Measurements from ENCODE around the gene ASMTL.
"Not testable (repeated sequence)": the region's sequence is repeated elsewhere in the genome, so short reads cannot be mapped to it uniquely, and the experiment has no call there.

ASMTL gene

DNA sequence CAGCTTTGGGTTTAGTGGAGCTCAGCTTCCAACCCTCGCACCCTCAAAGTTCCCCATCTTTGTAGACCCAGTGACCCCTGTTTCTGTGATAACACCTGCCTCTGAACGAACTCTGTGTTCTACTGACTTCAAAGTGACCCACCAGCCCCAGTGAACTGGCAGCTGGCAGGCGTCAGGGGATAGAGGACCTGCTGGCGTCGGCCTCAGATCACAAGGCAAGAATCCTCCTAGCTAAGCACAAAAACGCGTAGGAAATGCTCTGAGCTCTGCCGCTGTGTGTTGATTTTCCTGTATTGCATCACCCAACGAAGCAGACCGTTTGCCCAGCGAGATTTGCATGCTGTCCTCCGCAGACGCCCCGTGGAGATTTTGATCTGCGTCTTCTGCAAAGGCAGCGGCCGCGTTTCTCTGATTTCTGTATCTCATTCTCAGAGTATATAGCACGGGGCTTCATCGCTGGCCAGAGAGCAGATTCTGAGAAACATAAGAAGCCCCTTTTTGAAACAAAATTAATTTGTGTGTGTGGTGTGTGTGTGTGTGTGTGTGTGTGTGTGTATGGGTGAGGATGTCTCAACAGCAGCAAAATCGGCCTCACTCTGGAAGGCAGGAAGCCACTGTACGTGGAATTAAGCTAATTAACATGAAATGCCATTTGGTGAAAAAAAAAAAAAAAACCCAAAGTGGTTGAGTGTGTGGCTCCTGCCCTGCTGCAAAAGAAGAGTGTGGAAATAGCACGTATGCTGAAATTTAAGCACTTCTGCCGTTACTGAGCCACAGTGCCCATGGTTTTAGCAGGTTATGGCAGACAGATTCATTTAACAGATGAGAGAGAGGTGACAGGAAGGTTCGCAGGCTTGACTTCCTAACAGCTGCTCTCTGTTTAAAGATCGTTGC is 29.2 kb upstream of the ASMTL start:
- DNase-seq: no peak

DNA sequence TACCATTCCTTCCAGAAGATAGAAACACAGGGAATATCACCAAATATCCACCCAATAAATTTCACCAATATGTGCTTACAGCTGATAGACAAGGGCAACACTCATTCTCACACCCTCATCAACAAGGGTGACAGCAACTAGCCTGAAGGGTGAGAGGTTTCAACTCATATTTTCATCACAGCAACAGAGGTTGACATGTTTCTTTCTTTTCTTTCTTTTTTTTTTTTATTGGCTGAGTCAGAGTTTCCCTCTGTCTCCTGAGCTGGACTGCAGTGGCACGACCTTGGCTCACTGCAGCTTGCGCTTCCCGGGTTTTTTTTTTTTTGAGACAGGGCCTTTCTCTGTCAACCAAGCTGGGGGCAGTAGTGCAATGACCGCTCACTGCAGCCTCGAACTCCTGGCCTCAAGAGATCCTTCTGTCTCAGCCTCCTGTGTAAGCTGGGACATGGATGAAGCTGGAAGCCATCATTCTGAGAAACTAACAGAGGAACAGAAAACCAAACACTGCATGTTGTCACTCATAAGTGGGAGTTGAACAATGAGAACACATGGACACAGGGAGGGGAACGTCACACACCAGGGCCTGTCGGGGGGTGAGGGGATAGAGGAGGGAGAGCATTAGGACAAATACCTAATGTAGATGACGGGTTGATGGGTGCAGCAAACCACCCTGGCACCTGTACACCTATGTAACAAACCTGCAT is 27.5 kb upstream of the ASMTL start:
- DNase-seq: no peak

DNA sequence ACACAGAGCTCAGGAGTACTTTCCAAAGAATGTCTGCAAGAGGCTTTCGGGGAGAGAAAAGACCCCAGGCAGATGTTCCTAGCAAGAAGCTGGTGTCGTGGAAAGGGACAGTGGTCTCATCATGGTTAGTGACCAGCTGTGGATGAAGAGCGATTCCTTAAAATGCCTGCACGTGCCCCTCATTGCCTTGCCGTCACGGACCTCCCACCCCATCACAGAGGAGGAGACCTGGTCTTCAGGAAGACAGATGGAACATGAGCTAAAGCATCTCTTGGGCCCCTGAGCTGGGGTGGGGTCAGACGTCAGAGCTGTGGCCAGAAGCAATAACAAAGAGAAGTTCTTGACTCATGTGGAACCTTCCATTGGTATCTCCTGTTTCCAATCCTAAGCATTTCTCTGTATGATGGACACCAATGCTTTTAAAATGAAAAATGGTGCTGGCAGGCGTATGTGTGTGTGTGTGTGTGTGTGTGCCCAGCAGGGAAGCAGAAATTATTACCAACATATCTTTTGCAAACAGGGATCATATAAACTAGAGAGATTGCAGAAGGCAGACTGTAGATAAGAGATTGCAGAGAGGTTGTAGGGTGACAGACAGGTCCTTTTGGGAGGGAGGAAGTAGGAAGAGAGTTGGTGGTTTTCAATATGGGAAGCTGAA is 25.2 kb upstream of the ASMTL start:
- no peak for DNase-seq

DNA sequence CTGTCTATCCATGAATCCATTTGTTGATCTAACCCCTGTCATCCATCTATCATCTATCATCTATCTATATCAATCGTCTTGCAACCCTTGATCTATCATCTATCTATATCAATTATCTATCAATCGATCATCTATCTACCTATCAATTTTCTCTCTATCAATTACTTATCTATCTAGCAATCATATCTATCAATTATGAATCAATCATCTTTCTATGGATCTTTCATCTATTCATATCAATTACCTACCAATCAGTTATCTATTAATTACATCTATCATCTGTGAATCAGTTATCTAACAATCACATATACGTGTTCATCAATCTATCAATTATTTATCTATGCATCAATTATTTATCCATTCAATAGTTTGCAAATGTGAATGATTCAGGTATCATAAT is 24.5 kb upstream of the ASMTL start:
- DNase-seq: no peak

DNA sequence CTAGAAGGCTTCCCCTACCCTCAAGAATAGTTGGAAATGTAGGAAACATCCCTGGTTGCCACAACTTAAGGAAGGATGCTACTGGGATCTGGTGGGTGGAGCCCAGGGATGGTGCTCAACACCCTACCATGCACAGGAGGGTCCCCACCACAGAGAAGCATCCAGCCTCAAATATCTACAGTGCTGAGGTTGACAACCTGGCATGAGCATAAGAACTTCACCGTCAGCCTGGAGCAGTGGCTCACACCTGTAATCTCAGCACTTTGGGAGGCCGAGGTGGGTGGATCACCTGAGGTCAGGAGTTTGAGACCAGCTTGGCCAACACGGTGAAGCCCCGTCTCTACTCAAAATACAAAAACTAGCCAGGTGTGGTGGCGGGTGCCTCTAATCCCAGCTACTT is 24.0 kb upstream of the ASMTL start:
- no peak for DNase-seq

DNA sequence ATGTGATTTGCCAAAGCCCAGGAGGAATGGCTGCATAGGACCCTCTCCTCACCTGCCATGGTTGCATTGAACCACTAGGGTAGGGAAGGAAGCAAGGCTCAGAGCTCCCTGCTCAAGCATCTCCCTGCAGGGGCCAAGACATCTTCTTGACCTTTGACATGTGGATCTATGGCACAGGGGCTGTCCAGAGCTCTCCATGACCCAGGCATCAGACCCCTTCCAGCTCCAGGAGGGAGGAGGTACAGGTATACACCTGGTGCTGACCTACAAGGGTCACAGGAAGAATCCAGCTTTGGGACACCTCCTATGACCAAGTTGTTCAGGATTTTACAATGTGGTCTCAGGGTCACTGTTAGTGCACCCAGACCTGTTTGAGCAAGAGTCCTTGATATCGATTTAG is 23.2 kb upstream of the ASMTL start:
- DNase-seq: no peak

DNA sequence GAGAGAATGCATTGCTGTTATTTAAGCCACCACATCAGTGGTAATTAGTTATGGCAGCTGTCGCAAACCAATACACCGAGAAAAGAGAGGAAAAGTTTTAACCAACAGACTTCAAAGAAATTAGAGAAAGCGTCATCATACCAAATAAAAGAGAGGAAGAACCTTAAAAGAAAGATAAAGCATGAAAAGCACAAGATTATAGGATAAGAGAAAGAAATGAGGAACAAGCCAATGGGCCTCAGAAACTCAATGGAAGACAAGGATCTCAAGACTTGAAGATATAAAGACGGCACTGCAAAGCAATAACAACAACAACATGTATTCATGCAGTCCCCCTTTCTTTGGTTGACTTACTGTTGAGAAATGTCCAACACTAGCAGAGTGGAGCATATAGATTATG is 22.8 kb upstream of the ASMTL start:
- DNase-seq: no peak

DNA sequence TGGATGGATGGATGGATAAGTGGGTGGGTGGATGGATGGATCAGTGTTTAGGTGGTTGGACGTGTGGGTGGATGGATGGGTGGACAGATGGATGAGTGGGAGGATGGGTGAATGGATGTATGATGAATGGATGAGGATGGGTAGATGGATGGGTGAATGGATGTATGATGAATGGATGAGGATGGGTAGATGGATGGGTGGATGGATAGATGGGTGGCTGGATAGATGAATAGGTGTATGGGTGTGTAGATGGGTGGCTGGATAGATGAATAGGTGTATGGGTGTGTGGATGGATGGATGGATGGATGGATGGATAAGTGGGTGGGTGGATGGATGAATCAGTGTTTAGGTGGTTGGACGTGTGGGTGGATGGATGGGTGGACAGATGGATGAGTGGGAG is 21.9 kb upstream of the ASMTL start:
- DNase-seq: not testable (repeated sequence)

DNA sequence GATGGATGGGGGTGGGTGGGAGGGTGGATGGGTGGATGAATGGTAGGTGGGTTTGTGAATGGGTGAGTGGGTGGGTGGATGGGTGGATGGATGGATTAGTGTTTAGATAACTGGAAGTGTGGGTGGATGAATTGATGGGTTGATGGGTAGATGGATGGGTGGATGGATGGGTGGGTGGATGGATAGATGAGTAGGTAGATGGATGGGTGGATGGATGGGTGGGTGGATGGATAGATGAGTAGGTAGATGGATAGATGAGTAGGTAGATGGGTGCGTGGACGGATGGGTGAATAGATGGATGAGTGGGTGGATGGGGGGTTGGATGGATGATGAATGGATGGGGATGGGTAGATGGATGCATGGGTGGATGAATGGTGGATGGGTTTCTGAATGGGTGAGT is 20.3 kb upstream of the ASMTL start:
- no peak for DNase-seq

DNA sequence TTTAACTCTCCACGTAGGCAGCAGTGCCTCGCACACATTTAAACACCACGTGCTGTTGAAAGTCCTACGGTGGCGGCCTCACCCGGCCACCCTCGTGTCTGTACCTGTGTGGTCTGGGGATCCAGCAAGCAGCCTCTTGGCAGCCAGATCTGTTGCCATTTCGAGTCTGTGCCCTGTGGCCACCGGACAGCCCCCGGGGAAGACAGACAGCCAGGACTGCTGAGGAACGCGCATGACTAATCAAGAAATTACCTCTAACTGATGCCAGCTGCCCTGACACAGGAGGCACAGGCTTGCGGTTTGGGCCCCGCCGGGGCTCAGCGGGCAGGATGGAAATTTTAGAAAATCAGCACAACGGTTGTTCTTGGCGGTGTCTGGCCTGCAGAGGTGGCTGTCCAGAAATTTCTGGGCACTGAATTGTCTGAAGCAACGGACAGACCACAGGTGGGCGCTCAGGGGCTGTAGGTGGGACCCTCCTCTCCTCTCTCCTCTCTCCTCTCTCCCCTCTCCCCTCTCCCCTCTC is 15.6 kb upstream of the ASMTL start:
- peak; percentile 75 for DNase-seq

DNA sequence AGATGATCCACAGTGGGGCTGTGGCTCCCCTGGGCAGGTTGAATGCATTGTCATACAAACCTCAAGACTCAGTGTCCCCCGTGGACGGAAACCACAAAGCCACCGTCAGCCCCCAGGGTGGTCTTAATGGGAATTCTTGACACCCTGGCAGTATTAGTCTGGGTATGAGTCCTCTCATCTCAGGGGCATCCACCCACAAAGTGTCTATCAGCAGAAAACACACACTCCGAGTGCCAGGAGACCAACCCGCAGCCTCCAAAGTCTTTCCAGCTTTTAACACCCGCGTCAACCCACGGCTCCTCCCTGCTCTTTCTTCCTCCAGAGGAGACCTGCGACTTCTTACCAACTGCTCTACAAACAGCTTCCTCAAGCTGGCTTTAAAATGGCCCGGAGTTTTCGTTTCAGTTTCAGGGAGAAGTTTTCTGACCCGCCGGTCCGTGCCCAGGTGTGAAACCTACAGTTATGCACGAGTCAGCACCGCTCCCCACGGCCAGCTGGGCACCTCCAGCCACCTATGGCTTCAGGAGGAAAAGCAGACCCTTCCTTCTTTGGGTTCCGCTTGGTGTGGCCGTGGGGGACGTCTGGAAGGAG is 14.4 kb upstream of the ASMTL start:
- peak; percentile 48 for DNase-seq

DNA sequence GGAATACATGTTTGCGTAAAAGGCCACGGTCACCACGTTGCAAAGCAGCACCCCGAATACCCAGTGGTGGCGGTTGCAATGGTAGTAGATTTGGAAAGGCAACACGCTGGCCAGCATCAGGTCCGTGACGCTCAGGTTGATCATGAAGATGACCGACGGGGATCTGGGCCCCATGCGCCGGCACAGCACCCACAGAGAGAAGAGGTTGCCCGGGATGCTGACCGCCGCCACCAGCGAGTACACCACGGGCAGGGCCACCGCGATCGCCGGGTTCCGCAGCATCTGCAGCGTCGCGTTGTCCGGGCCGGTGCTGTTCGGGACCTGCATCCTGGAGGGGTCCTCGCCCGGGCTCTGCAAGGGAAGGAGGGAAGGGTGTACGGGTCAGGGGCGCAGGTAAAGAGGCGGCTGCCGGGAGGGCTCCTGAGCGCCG is 13.5 kb upstream of the ASMTL start:
- no peak for DNase-seq

DNA sequence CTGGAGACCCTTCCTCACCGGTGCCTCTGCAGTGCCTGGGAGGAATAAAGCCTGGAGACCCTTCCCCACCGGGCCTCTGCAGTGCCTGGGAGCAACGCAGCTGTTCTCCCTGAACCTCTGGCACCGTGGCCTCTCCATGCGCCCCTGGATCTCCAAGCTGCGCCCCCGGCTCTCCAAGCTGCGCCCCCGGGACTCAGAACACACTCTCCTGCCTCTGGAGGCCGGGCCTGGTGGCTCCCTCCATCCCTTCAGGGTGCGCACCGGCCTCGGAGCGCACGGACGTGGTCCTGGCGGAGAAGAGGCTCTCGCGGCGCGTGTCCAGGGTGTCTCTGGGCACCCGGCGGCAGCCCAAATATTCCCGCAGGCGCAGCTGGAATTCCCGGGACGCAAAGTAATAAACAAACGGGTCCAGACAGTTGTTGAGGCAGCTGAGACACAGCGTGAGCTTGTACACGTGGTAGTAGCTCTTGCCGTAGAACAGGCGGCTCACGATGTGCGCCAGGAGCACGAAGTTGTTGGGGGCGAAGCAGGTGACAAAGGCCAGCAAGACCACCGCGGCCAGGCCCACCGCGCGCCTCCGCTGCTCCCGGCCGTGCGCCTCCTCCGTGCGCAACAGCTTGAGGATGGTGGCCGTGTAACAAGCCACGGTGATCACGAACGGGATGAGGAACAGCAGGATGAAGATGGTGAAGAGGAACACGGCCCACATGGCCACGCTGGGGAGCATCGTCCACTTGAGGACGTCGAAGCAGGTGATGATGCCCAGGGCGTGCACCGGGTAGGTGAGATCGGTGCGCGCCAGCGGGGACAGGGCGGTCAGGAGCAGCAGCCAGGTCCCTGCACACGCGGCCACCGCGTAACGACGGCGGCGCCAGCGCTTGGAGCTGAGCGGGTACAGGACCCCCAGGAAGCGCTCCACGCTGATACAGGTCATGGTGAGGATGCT is 12.8 kb upstream of the ASMTL start:
- DNase-seq: no peak

DNA sequence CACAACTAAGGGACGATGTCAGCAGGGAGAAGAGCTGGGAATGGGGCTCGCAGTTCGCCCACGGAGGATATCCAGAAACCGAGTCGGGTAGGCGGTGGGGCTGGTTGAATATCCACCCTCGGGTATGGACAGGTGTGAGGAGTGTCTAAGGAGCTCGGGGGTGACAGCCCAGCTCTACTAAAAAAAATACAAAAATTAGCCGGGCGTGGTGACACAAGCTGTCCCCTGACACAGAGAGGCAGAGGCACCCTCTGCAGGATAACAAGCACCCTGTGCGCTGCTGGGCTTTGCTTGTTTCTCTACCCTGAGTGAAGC is 12.2 kb upstream of the ASMTL start:
- no peak for DNase-seq

DNA sequence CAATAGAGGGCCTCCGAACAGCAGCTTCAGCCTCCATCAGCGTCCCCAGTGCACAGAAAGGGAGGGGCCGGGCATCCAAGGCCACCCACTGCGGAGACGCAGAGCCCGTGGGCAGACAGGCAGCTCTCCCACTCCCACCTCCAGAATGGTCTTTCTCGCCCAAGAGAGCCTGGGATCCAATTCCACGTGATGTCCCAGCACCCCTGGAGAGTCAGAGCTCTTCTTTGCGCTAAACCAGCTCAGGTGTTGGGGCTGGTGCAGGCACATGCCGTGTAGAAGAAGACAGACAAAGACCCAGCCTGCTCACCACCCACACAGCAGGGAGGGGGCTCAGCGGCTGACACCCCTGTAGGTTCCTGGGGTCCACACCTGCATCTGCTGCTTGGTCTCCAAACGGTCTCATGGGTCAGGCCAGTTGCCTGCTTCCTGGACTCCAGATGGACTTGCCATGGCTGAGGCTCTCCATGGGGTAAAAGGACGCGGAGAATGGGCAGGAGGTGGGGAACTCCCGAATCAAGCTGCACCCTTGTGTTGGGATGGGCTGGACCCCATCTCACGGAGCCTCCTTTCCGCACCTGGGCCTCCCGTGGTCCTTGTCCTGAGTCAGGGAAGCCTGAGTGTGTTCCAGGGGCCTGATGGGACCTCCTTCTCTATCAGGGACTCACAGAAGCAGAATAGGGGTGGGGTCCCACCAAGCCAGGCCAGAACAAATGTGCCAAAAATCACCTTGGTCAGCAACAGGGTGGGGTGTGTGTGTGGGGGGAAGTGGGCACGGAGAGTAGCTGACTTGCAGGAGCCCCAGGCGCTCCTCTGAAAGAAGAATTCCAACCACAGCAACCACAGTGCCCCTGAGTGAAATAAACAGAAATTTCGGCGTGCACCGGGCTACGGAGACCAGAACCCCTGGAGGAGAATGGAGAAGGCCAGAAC is 11.6 kb upstream of the ASMTL start:
- peak; percentile 15 for DNase-seq

DNA sequence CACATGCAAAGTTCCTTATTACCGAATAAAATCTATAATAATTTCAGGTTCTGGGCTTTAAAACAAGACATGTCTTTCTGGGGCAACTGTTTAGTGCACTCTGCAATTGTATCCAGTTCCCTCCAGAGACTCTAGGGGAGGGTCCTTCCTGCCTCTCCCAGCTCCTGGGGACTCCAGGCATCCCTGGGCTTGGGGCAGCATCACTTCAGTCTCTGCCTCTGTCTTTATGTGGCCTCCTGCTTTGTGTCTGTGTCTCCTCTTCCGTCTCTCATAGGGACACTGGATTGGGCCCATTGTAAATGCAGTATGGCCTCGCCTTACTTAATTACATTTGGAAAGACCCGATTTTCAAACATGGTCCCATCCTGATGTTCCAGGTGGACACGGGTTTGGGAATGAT is 10.9 kb upstream of the ASMTL start:
- no peak for DNase-seq

DNA sequence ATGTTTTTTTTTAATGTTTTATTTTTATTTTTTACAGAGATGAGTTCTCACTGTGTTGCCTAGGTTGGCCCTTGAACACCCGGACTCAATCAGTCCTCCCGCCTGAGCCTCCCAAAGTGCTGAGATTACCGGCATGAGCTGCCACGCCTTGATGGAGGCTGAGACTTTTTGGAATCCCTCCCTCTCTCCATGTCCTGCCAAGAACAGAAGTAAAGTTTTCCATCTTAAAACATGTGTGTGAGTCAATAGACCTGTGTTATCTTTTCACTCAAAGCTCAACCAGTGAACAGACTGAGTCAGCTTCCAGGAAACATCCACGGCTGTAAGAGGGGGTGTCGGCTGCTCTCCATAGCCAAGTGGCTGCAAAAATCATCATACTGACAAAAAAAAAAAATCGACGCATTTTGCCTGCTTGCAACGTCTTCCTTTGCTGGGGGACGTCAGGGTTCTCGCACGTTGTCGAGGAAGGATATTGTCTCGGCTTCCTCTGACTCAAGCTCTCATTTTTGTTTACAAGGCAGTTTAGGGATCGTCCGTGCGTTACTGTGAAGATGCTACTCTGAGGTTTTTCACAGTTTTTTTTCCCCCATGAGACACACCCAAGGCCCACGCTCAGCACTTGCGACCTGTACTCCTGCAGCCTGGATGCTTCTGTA is 10.0 kb upstream of the ASMTL start:
- peak; percentile 85 for DNase-seq

DNA sequence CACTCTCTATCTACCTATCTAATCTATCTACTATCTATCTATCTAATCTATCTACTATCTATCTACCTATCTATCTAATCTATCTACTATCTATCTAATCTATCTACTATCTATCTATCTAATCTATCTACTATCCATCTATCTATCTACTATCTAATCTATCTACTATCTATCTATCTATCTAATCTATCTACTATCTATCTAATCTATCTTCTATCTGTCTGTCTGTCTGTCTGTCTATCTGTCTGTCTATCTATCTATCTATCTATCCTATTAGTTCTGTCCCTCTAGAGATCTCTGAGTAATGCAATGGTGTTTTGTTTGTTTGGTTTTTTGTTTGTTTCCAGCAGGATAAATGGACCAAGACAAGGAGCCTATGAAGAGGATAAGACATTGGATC is 9.4 kb upstream of the ASMTL start:
- no peak for DNase-seq

DNA sequence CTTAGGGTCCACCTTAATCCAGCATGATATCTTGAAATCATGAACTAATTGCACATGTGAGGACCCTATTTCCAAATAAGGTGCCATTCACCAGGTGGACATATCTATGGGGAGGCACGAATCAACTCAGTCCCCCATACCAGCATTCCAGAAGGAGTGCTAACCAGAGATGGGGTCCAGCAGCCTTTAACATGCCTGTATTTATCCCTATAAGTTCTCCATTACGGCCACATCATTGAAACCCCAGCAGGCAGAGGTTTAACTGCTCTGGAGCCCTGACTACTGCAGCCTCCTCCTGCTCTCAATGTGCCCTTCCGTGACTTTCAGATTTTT is 3.2 kb upstream of the ASMTL start:
- DNase-seq: no peak

DNA sequence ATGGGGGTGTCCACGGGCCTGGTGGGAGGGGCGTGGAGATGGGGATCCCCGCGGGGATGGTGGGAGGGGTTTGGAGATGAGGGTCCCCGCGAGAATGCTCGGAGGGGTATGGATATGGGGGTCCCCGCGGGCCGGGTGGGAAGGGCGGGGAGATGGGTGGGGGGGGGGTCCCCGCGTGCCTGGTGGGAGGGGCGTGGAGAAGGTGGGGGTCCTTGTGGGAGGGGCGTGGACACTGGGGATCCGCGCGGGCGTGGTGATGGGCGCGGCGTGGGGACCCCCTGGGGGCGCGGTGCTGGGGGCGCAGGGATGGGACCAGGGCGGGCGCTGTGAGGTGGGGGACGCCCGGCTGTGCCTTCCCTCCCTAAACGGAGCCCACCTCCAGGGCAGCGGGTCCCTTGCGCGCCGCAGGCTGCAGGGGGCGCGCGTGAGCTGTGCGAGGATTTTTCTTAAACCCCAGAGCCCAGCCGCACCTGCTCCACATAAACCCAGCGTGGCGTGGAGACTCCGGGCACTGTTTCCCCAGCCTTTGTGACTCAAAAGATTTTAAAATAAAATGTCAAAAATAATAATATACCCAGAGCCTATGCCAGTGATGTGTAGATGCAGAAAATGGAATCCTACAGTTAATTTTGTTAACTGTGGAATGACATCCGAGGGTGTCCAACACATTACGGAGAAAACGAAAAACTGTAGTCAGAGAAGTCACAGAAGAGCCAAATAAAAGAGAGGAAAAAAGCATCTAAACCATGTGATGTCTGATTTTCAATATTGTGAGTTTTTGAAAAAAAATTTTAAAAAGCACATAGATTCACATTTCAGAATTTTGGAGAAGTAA is 1.5 kb upstream of the ASMTL start:
- no peak for DNase-seq
